ENCODE results near the gene NR1I3. TPM values are rescaled to one million over a fixed set of nuclear protein-coding genes. Genes with fewer than 3 reads are reported as not detected.
"Not testable (repeated sequence)": the region's sequence is repeated elsewhere in the genome, so short reads cannot be mapped to it uniquely, and the experiment has no call there.

NR1I3 gene
- total and polyA plus RNA-seq, 2 experiments from 2014 or later = 0.50 TPM; not detected in 1

DNA sequence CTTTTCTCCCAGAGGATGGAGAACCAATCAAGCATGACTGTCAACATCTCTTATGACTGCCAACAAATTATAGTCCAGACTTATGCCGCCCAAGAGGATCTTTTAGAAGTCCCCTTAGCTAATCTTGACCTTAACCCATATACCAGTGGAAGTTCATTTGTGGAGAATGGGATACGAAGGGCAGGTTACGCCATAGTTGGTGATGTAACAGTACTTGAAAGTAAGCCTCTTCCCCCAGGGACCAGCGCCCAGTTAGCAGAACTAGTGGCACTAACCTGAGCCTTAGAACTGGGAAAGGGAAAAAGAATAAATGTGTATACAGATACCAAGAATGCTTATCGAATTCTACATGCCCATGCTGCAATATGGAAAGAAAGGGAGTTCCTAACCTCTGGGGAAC is 17.3 kb upstream of the NR1I3 start:
- H3K27ac Mint-ChIP-seq, ATAC-seq: not testable (repeated sequence)

DNA sequence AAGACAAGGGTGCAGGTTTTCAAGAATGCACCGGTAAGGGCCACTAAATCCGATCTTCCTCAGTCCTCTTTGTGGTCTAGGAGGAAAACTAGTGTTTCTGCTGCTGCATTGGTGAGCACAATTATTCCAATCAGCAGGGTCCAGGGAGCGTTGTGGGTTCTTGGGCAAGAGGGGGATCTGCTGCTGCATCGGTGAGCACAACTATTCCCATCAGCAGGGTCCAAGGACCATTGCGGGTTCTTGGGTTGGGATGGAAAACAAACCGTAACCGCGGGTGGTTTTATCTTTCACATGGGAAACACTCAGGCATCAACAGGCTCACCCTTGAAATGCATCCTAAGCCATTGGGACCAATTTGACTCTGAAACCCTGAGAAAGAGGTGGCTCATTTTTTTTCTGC is 13.6 kb upstream of the NR1I3 start:
- Histone ChIP-seq H3K36me3 (ENCODE audit: insufficient read depth) (peaks cover 2% of the 10 kb centered on the region; the same call in 1 of the 2 replicates), H3F3A (replicated peaks; ENCODE audit: low read depth) (0 out of 2 replicates have a peak, but pooled peaks cover 3% of the 10 kb centered on the region), H3K79me2 (replicated peaks; ENCODE audit: insufficient read depth) (no peaks in the 10 kb centered on the region), H3K9me2 (ENCODE audit: insufficient read depth) (no peaks in the 10 kb centered on the region; the same call in 1 of the 2 replicates), H3K4me2 (no peak overlapping the region), H4K20me1 (replicated peaks; ENCODE audit: insufficient read depth) (no peaks in the 10 kb centered on the region), H2AFZ (peak overlapping the region; percentile 87; the same call in 1 of the 2 replicates), H3K4me1 (ENCODE audit: insufficient read depth) (no peaks in the 10 kb centered on the region), H3K27me3 (ENCODE audit: insufficient read depth) (no peaks in the 10 kb centered on the region), H3K27ac (ENCODE audit: low read depth) (no peak overlapping the region), H3K4me3 (no peak overlapping the region)
- Mint-ChIP-seq H3K27ac (no peak overlapping the region), H3K4me1 (no peaks in the 10 kb centered on the region), H3K36me3 (ENCODE audit: low read depth) (no peaks in the 10 kb centered on the region), H3K4me3 (no peak overlapping the region), H3K27me3 (ENCODE audit: insufficient read depth, low read depth, poor library complexity) (no peaks in the 10 kb centered on the region), H3K9me3 (peaks cover 12% of the 10 kb centered on the region)
- ATAC-seq = no peak
- TF ChIP-seq ZNF331 (CRISPR knock-in tag; IDR thresholded peaks at IDR 0.05; ENCODE audit: low read depth) (no peak), NANOG (IDR thresholded peaks at IDR 0.05; ENCODE audit: borderline replicate concordance) (no peak), POLR2AphosphoS5 (IDR thresholded peaks at IDR 0.05; ENCODE audit: low read depth) (no peak), ZNF114 (CRISPR knock-in tag; IDR thresholded peaks at IDR 0.05) (no peak), JUNB (IDR thresholded peaks at IDR 0.05; ENCODE audit: unreplicated experiment) (no peak), EZH2phosphoT487 (IDR thresholded peaks at IDR 0.05; ENCODE audit: unreplicated experiment) (no peak)
- TF ChIP-seq, protein P1, sequence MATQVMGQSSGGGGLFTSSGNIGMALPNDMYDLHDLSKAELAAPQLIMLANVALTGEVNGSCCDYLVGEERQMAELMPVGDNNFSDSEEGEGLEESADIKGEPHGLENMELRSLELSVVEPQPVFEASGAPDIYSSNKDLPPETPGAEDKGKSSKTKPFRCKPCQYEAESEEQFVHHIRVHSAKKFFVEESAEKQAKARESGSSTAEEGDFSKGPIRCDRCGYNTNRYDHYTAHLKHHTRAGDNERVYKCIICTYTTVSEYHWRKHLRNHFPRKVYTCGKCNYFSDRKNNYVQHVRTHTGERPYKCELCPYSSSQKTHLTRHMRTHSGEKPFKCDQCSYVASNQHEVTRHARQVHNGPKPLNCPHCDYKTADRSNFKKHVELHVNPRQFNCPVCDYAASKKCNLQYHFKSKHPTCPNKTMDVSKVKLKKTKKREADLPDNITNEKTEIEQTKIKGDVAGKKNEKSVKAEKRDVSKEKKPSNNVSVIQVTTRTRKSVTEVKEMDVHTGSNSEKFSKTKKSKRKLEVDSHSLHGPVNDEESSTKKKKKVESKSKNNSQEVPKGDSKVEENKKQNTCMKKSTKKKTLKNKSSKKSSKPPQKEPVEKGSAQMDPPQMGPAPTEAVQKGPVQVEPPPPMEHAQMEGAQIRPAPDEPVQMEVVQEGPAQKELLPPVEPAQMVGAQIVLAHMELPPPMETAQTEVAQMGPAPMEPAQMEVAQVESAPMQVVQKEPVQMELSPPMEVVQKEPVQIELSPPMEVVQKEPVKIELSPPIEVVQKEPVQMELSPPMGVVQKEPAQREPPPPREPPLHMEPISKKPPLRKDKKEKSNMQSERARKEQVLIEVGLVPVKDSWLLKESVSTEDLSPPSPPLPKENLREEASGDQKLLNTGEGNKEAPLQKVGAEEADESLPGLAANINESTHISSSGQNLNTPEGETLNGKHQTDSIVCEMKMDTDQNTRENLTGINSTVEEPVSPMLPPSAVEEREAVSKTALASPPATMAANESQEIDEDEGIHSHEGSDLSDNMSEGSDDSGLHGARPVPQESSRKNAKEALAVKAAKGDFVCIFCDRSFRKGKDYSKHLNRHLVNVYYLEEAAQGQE (IDR thresholded peaks at IDR 0.05; ENCODE audit: unreplicated experiment) = no peak
- TF ChIP-seq, protein P2, sequence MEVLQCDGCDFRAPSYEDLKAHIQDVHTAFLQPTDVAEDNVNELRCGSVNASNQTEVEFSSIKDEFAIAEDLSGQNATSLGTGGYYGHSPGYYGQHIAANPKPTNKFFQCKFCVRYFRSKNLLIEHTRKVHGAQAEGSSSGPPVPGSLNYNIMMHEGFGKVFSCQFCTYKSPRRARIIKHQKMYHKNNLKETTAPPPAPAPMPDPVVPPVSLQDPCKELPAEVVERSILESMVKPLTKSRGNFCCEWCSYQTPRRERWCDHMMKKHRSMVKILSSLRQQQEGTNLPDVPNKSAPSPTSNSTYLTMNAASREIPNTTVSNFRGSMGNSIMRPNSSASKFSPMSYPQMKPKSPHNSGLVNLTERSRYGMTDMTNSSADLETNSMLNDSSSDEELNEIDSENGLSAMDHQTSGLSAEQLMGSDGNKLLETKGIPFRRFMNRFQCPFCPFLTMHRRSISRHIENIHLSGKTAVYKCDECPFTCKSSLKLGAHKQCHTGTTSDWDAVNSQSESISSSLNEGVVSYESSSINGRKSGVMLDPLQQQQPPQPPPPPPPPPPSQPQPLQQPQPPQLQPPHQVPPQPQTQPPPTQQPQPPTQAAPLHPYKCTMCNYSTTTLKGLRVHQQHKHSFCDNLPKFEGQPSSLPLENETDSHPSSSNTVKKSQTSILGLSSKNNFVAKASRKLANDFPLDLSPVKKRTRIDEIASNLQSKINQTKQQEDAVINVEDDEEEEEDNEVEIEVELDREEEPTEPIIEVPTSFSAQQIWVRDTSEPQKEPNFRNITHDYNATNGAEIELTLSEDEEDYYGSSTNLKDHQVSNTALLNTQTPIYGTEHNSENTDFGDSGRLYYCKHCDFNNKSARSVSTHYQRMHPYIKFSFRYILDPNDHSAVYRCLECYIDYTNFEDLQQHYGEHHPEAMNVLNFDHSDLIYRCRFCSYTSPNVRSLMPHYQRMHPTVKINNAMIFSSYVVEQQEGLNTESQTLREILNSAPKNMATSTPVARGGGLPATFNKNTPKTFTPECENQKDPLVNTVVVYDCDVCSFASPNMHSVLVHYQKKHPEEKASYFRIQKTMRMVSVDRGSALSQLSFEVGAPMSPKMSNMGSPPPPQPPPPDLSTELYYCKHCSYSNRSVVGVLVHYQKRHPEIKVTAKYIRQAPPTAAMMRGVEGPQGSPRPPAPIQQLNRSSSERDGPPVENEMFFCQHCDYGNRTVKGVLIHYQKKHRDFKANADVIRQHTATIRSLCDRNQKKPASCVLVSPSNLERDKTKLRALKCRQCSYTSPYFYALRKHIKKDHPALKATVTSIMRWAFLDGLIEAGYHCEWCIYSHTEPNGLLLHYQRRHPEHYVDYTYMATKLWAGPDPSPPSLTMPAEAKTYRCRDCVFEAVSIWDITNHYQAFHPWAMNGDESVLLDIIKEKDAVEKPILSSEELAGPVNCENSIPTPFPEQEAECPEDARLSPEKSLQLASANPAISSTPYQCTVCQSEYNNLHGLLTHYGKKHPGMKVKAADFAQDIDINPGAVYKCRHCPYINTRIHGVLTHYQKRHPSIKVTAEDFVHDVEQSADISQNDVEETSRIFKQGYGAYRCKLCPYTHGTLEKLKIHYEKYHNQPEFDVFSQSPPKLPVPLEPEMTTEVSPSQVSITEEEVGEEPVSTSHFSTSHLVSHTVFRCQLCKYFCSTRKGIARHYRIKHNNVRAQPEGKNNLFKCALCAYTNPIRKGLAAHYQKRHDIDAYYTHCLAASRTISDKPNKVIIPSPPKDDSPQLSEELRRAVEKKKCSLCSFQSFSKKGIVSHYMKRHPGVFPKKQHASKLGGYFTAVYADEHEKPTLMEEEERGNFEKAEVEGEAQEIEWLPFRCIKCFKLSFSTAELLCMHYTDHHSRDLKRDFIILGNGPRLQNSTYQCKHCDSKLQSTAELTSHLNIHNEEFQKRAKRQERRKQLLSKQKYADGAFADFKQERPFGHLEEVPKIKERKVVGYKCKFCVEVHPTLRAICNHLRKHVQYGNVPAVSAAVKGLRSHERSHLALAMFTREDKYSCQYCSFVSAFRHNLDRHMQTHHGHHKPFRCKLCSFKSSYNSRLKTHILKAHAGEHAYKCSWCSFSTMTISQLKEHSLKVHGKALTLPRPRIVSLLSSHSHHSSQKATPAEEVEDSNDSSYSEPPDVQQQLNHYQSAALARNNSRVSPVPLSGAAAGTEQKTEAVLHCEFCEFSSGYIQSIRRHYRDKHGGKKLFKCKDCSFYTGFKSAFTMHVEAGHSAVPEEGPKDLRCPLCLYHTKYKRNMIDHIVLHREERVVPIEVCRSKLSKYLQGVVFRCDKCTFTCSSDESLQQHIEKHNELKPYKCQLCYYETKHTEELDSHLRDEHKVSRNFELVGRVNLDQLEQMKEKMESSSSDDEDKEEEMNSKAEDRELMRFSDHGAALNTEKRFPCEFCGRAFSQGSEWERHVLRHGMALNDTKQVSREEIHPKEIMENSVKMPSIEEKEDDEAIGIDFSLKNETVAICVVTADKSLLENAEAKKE (CRISPR knock-in tag; IDR thresholded peaks at IDR 0.05) = no peak
- DNase-seq (ENCODE audit: low spot score) = no peak

More for the DNA sequence above, 17.3 kb upstream of the NR1I3 start:
- not testable (repeated sequence) for H3K4me2 ChIP-seq; H3K4me3 ChIP-seq; DNase-seq (ENCODE audit: low spot score); H3K79me2 ChIP-seq (replicated peaks; ENCODE audit: insufficient read depth); H3F3A ChIP-seq (replicated peaks; ENCODE audit: low read depth); H4K20me1 ChIP-seq (replicated peaks; ENCODE audit: insufficient read depth); H2AFZ ChIP-seq; H3K4me3 Mint-ChIP-seq; H3K9me2 ChIP-seq (ENCODE audit: insufficient read depth); H3K4me1 ChIP-seq (ENCODE audit: insufficient read depth); H3K27ac ChIP-seq (ENCODE audit: low read depth); H3K36me3 ChIP-seq (ENCODE audit: insufficient read depth)
- Mint-ChIP-seq H3K36me3 (ENCODE audit: low read depth) (peaks cover 16% of the 10 kb centered on the region), H3K27me3 (ENCODE audit: insufficient read depth, low read depth, poor library complexity) (peaks cover 32% of the 10 kb centered on the region), H3K9me3 (peaks cover 28% of the 10 kb centered on the region), H3K4me1 (peaks cover 11% of the 10 kb centered on the region; the same call in 2 of the 3 replicates)
- peaks cover 26% of the 10 kb centered on the region for H3K27me3 ChIP-seq (ENCODE audit: insufficient read depth)

Measured in GM23338 (cell line).